Activated B cell treated with CpG ODN at 0.5 μM for 24 hours (primary cell): ENCODE data around the gene ELOVL6. TPM values are rescaled to one million over a fixed set of nuclear protein-coding genes. Genes with fewer than 3 reads are reported as not detected.
"Not testable (repeated sequence)": the region's sequence is repeated elsewhere in the genome, so short reads cannot be mapped to it uniquely, and the experiment has no call there.

Experiments
- ATAC-seq: fragments of 200-7000 bp; cut with Tn5 transposase; one replicate; pipeline ENCODE4 v1.10.0; 2021; ENCODE audit warnings: low read depth, mild to moderate bottlenecking, moderate library complexity
- CTCF ChIA-PET: fragments of 350-600 bp; sonication (Branson Sonifier 250); formaldehyde crosslinking; loops from one replicate; lab custom pipeline; 2021; ENCODE audit warnings: antibody characterized with exemption; lab: Charles Lee
- POLR2A ChIA-PET: fragments of 350-600 bp; sonication (Branson Sonifier 250); formaldehyde crosslinking; loops from one replicate; lab custom pipeline; 2021; ENCODE audit warnings: antibody characterized with exemption; lab: Charles Lee
- DNase-seq: peaks from one replicate; pipeline ENCODE4 v3.0.0; 2022
- H3K27ac Mint-ChIP-seq: one replicate; pipeline ENCODE4 v1.8.0; 2020; ENCODE audit warnings: mixed read lengths
- H3K27me3 Mint-ChIP-seq: one replicate; pipeline ENCODE4 v1.8.0; 2021; ENCODE audit warnings: mixed read lengths
- H3K36me3 Mint-ChIP-seq: one replicate; pipeline ENCODE4 v1.8.0; 2021; ENCODE audit warnings: low read depth, mixed read lengths
- H3K4me1 Mint-ChIP-seq: one replicate; pipeline ENCODE4 v1.8.0; 2021; ENCODE audit warnings: mixed read lengths
- H3K4me3 Mint-ChIP-seq: one replicate; pipeline ENCODE4 v1.8.0; 2020; ENCODE audit warnings: mild to moderate bottlenecking, mixed read lengths
- H3K9me3 Mint-ChIP-seq: one replicate; pipeline ENCODE4 v1.8.0; 2020; ENCODE audit warnings: mixed read lengths
- CTCF ChIP-seq: fragments of 200-600 bp; IDR thresholded peaks from one replicate; pipeline ENCODE4 v1.8.0; 2022; ENCODE audit warnings: antibody characterized with exemption, mild to moderate bottlenecking
- intact Hi-C: fragments of 100-400 bp; cut with micrococcal nuclease; formaldehyde crosslinking; loops from one replicate; pipeline ENCODE4 v1.15.1; 2024
- total RNA-seq: library from RNA; stranded (reverse); gene quantifications from 2 replicates; pipeline ENCODE4 v1.2.3, GENCODE V29; 2022

ELOVL6 gene
- total RNA-seq, 1 donor from 2014 or later, result 2.1 TPM

GRCh38 chr4:110085131-110085530, 113.3 kb downstream of the ELOVL6 start:
- Mint-ChIP-seq H3K4me3 (no peak overlapping the region), H3K36me3 (no peaks in the 10 kb centered on the region), H3K27me3 (no peaks in the 10 kb centered on the region), H3K4me1 (peaks cover 8% of the 10 kb centered on the region), H3K27ac (no peak overlapping the region), H3K9me3 (no peaks in the 10 kb centered on the region)
- DNase-seq (no peak), ATAC-seq (no peak)
- ChIA-PET POLR2A (no interaction called here), CTCF (no interaction called here)
- no peak for TF ChIP-seq CTCF
- intact Hi-C loops, result no loop called here

DNA sequence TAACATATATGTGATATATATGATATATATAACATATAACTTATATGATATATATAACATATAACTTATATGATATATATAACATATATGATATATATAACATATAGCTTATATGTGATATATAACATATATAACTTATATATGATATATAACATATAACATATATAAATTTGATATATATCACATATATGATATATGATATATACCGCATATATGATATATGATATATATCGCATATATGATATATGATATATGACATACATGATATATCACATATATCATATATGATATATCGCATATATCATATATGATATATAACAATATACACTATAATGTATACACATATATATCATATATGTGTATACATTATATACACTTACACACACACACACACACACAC, 114.3 kb downstream of the ELOVL6 start:
- Mint-ChIP-seq H3K4me3 (no peak overlapping the region), H3K27ac (no peak overlapping the region), H3K9me3 (peaks cover under 1% of the 10 kb centered on the region), H3K27me3 (no peaks in the 10 kb centered on the region), H3K4me1 (peaks cover 8% of the 10 kb centered on the region), H3K36me3 (no peaks in the 10 kb centered on the region)
- ChIA-PET POLR2A (no interaction called here), CTCF (no interaction called here)
- no peak for DNase-seq
- intact Hi-C loops, result no loop called here
- no peak for TF ChIP-seq CTCF
- no peak for ATAC-seq

DNA sequence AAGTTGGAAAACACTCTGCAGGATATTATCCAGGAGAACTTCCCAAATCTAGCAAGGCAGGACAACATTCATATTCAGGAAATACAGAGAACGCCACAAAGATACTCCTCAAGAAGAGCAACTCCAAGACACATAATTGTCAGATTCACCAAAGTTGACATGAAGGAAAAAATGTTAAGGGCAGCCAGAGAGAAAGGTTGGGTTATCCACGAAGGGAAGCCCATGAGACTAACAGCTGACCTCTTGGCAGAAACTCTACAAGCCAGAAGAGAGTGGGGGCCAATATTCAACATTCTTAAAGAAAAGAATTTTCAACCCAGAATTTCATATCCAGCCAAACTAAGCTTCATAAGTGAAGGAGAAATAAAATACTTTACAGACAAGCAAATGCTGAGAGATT, 120.3 kb downstream of the ELOVL6 start:
- intact Hi-C loops, DNase-seq, H3K9me3 Mint-ChIP-seq, H3K4me3 Mint-ChIP-seq, H3K27me3 Mint-ChIP-seq, POLR2A ChIA-PET, CTCF ChIA-PET, H3K4me1 Mint-ChIP-seq, H3K36me3 Mint-ChIP-seq, ATAC-seq, H3K27ac Mint-ChIP-seq: not testable (repeated sequence)

- H3K27ac Mint-ChIP-seq, CTCF ChIA-PET, H3K27me3 Mint-ChIP-seq, POLR2A ChIA-PET, ATAC-seq, H3K4me3 Mint-ChIP-seq, H3K4me1 Mint-ChIP-seq, H3K36me3 Mint-ChIP-seq, intact Hi-C loops, DNase-seq, H3K9me3 Mint-ChIP-seq: not testable (repeated sequence)
Measured at GRCh38 chr4:110076828-110077227, 121.6 kb downstream of the ELOVL6 start.

GRCh38 chr4:110075891-110076290, 122.5 kb downstream of the ELOVL6 start:
- ChIA-PET POLR2A (no interaction called here), CTCF (no interaction called here)
- Mint-ChIP-seq H3K9me3 (peaks cover 2% of the 10 kb centered on the region), H3K4me1 (no peaks in the 10 kb centered on the region), H3K27me3 (no peaks in the 10 kb centered on the region), H3K4me3 (no peak overlapping the region), H3K36me3 (no peaks in the 10 kb centered on the region), H3K27ac (no peak overlapping the region)
- TF ChIP-seq CTCF, result no peak
- intact Hi-C loops, result no loop called here
- DNase-seq (no peak), ATAC-seq (no peak)

DNA sequence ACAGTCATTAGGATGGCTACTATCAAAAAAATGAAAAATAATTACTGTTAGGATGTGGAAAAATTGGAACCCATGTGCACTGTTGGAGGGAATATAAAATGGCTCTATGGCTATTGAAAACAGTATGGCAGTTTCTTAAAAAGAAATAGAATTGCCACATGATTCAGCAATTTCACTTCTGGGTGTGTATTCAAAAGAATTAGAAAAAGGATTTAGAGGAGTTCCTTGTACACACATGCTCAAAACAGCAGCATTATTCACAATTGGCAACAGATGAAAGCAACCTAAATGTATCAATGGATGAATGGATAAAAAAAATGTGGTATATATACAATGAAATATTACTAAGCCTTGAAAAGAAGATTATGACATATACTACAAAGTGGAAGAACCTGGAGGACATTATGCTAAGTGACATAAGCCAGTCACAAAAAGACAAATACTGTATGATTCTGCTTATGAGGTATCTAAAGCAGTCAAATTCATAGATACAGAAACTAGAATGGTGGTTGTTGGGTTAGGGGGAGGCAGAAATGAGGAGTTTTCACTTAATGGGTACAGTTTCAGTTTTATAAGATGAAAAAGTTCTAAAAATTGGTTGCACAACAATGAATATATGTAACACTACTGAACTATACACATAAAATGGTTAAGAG, 123.2 kb downstream of the ELOVL6 start:
- Mint-ChIP-seq H3K27me3 (no peaks in the 10 kb centered on the region), H3K36me3 (no peaks in the 10 kb centered on the region), H3K4me1 (no peaks in the 10 kb centered on the region), H3K4me3 (no peak overlapping the region), H3K27ac (no peak overlapping the region), H3K9me3 (peaks cover 2% of the 10 kb centered on the region)
- DNase-seq (no peak), ATAC-seq (no peak)
- TF ChIP-seq CTCF, result no peak
- POLR2A ChIA-PET, result no interaction called here
- intact Hi-C loops, result no loop called here
- CTCF ChIA-PET, result no interaction called here
